HCT116 (cell line): Measurements from ENCODE around the gene PTPRF. TPM values are rescaled to one million over a fixed set of nuclear protein-coding genes. Genes with fewer than 3 reads are reported as not detected.

Experiments used
- ATAC-seq: fragments of 200-7000 bp; cut with Tn5 transposase; 2 replicates; pipeline ENCODE4 v1.9.1; 2020; ENCODE audit warnings: mild to moderate bottlenecking, moderate library complexity
- BruUV-seq: library from RNA; stranded (reverse); fragments of 400-500 nt; replicated peaks from 2 replicates; lab custom pipeline; 2021; lab: Mats Ljungman, UMichigan
- CTCF ChIA-PET: fragments of 300-600 bp; sonication (Branson Sonifier 250); formaldehyde crosslinking; loops from one replicate; lab custom pipeline; 2021; ENCODE audit warnings: antibody characterized with exemption; lab: Charles Lee
- POLR2A ChIA-PET: fragments of 300-600, 350-600 bp; sonication (Branson Sonifier 250); formaldehyde crosslinking; loops from one replicate; lab custom pipeline; 2021; ENCODE audit warnings: antibody characterized with exemption; lab: Charles Lee
- RAD21 ChIA-PET, 2 experiments: fragments of 300-600 bp; sonication (Branson Sonifier 250); formaldehyde crosslinking; loops; one replicate each; lab custom pipeline; 2023; ENCODE audit warnings: low total read pairs in 2 of 2; ENCODE audit not compliant: uncharacterized antibody in 2 of 2, unreplicated experiment in 2 of 2, low non-redundant PET in 1 of 2; lab: Charles Lee
- DNase-seq: peaks from one replicate; pipeline ENCODE4 v3.0.0-alpha.2; 2010; ENCODE audit warnings: low read depth, low spot score
- H2AFZ ChIP-seq: fragments of 200-600 bp; shearing (Covaris generic), sonication (generic); 2 replicates; pipeline ENCODE4 v1.6.1; 2017; ENCODE audit warnings: low read depth, mixed run types, mixed read lengths, antibody characterized with exemption, low read length; ENCODE audit not compliant: poor library complexity, severe bottlenecking
- H3K27ac ChIP-seq: 2 replicates; pipeline ENCODE4 v1.5.1; 2012; ENCODE audit warnings: low read depth, low read length
- H3K27me3 ChIP-seq: fragments of 200-600 bp; sonication (generic); 2 replicates; pipeline ENCODE4 v1.6.1; 2016; ENCODE audit warnings: mixed run types, low read length, mixed read lengths; ENCODE audit not compliant: insufficient read depth
- H3K36me3 ChIP-seq, 2 experiments: fragments of 200-500 bp in 1 of 2; fragments of 200-600 bp in 1 of 2; sonication (Bioruptor generic) in 1 of 2; sonication (generic) in 1 of 2; 2 replicates each; pipeline versions ENCODE4 v1.5.1 to v1.6.1; 2014 to 2016; ENCODE audit warnings: low read length in 2 of 2, inconsistent platforms in 1 of 2, mixed read lengths in 1 of 2, mixed run types in 1 of 2; ENCODE audit not compliant: insufficient read depth in 2 of 2, control insufficient read depth in 1 of 2
- H3K4me1 ChIP-seq, 2 experiments: fragments of 200-600 bp in 1 of 2; sonication (generic) in 1 of 2; 2 replicates each; pipeline versions ENCODE4 v1.5.1 to v1.6.1; 2012 to 2017; ENCODE audit warnings: low read length in 2 of 2, inconsistent platforms in 1 of 2, mild to moderate bottlenecking in 1 of 2, mixed read lengths in 1 of 2, mixed run types in 1 of 2, moderate library complexity in 1 of 2; ENCODE audit not compliant: insufficient read depth in 2 of 2, control insufficient read depth in 1 of 2
- H3K4me2 ChIP-seq: fragments of 200-600 bp; sonication (generic); 2 replicates; pipeline ENCODE4 v1.6.1; 2017; ENCODE audit warnings: mixed run types, low read length, mixed read lengths
- H3K4me3 ChIP-seq, 2 experiments: fragments of 200-600 bp in 1 of 2; sonication (generic) in 1 of 2; replicated peaks in 1 of 2; 2 replicates each; pipeline ENCODE4 v1.5.1; 2011 to 2016; ENCODE audit warnings: low read length in 2 of 2, control low read depth in 1 of 2, low read depth in 1 of 2, mild to moderate bottlenecking in 1 of 2, mixed read lengths in 1 of 2, mixed run types in 1 of 2
- H3K79me2 ChIP-seq: fragments of 200-600 bp; sonication (generic); 2 replicates; pipeline ENCODE4 v1.6.1; 2017; ENCODE audit warnings: mild to moderate bottlenecking, mixed run types, low read length, moderate library complexity, mixed read lengths; ENCODE audit not compliant: insufficient read depth
- H3K9ac ChIP-seq: fragments of 200-600 bp; sonication (generic); 2 replicates; pipeline ENCODE4 v1.6.1; 2016; ENCODE audit warnings: low read length, mixed read lengths
- H3K9me2 ChIP-seq: fragments of 200-600 bp; sonication (generic), shearing (Covaris generic); 2 replicates; pipeline ENCODE4 v1.6.1; 2017; ENCODE audit warnings: mixed run types, mild to moderate bottlenecking, moderate library complexity; ENCODE audit not compliant: insufficient read depth
- H3K9me3 ChIP-seq, 2 experiments: fragments of 200-500 bp in 1 of 2; fragments of 200-600 bp in 1 of 2; sonication (Bioruptor generic) in 1 of 2; sonication (generic) in 1 of 2; 2 replicates each; pipeline ENCODE4 v1.6.1; 2014 to 2017; ENCODE audit warnings: low read length in 2 of 2, mixed read lengths in 2 of 2, inconsistent platforms in 1 of 2, low read depth in 1 of 2, mild to moderate bottlenecking in 1 of 2, mixed run types in 1 of 2, moderate library complexity in 1 of 2; ENCODE audit not compliant: control insufficient read depth in 1 of 2, insufficient read depth in 1 of 2
- H4K20me1 ChIP-seq: fragments of 200-600 bp; sonication (generic), shearing (Covaris generic); 2 replicates; pipeline ENCODE4 v1.6.1; 2017; ENCODE audit warnings: mixed run types, mild to moderate bottlenecking, moderate library complexity; ENCODE audit not compliant: insufficient read depth
- CBX3 ChIP-seq: IDR thresholded peaks from 2 replicates; pipeline ENCODE4 v1.6.1; 2012; ENCODE audit warnings: low read depth
- CEBPB ChIP-seq: IDR thresholded peaks from 2 replicates; pipeline ENCODE4 v1.6.1; 2012; ENCODE audit warnings: low read depth
- EGR1 ChIP-seq: IDR thresholded peaks from 2 replicates; pipeline ENCODE4 v1.6.1; 2012; ENCODE audit warnings: low read depth
- ELF1 ChIP-seq: IDR thresholded peaks from 2 replicates; pipeline ENCODE4 v1.6.1; 2012; ENCODE audit warnings: low read depth, borderline replicate concordance
- EZH2phosphoT487 ChIP-seq: fragments of 200-600 bp; IDR thresholded peaks from 2 replicates; pipeline ENCODE4 v1.6.1; 2018; ENCODE audit warnings: antibody characterized with exemption, borderline replicate concordance
- FOSL1 ChIP-seq: IDR thresholded peaks from 2 replicates; pipeline ENCODE4 v1.6.1; 2012; ENCODE audit warnings: low read depth
- JUND ChIP-seq: IDR thresholded peaks from 2 replicates; pipeline ENCODE4 v1.6.1; 2012
- POLR2A ChIP-seq: IDR thresholded peaks from 2 replicates; pipeline ENCODE4 v1.7.0; 2011; ENCODE audit warnings: borderline replicate concordance; ENCODE audit not compliant: insufficient read depth, insufficient read length; ENCODE audit errors: extremely low read depth
- POLR2AphosphoS5 ChIP-seq: IDR thresholded peaks from 2 replicates; pipeline ENCODE4 v1.6.1; 2011; ENCODE audit warnings: mild to moderate bottlenecking, low read depth, low read length, moderate library complexity
- RAD21 ChIP-seq: IDR thresholded peaks from 2 replicates; pipeline ENCODE4 v1.6.1; 2012; ENCODE audit warnings: low read depth, mild to moderate bottlenecking
- SP1 ChIP-seq: IDR thresholded peaks from 2 replicates; pipeline ENCODE4 v1.6.1; 2012; ENCODE audit warnings: low read depth
- TCF7L2 ChIP-seq: IDR thresholded peaks from 2 replicates; pipeline ENCODE4 v1.7.0; 2011; ENCODE audit warnings: borderline replicate concordance, inconsistent platforms; ENCODE audit not compliant: insufficient read depth, insufficient read length; ENCODE audit errors: extremely low read depth
- YY1 ChIP-seq: IDR thresholded peaks from 2 replicates; pipeline ENCODE4 v1.6.1; 2011; ENCODE audit warnings: low read length, low read depth, moderate library complexity, mild to moderate bottlenecking; ENCODE audit not compliant: insufficient replicate concordance; ENCODE audit errors: extremely low read depth
- ZFX ChIP-seq: fragments of 450-650 bp; IDR thresholded peaks from 2 replicates; pipeline ENCODE4 v1.6.1; 2017
- intact Hi-C: fragments of 100-400 bp; cut with micrococcal nuclease; formaldehyde crosslinking; loops from 2 replicates; pipeline ENCODE4 v1.10.0; 2022
- total RNA-seq: library from RNA; stranded (reverse); gene quantifications from one replicate; pipeline ENCODE4 v1.2.1, GENCODE V29; 2021; ENCODE audit not compliant: unreplicated experiment
- TF ChIP-seq, protein P1 (sequence below): IDR thresholded peaks from 2 replicates; pipeline ENCODE4 v1.6.1; 2012
- TF ChIP-seq, protein P2 (sequence below), 3 experiments: fragments of 200-600 bp in 1 of 3; sonication (generic) in 1 of 3; IDR thresholded peaks in 2 of 3; conservative IDR thresholded peaks in 1 of 3; 2 replicates each; pipeline ENCODE4 v1.5.1; 2012 to 2017; ENCODE audit warnings: low read depth in 2 of 3, low read length in 2 of 3, antibody characterized with exemption in 1 of 3, borderline replicate concordance in 1 of 3, control low read depth in 1 of 3, mild to moderate bottlenecking in 1 of 3, mixed read lengths in 1 of 3, mixed run types in 1 of 3, moderate library complexity in 1 of 3; ENCODE audit not compliant: insufficient read depth in 1 of 3

The PTPRF gene
- total RNA-seq, 1 experiment from 2014 or later, result 224 TPM

- Histone ChIP-seq H3K9me3 (no peaks in the 10 kb centered on the region), H3K9ac (no peak overlapping the region), H3K4me2 (no peak overlapping the region), H3K27ac (no peak overlapping the region), H2AFZ (no peak overlapping the region), H3K4me1 (peaks cover 15 to 20% of the 10 kb centered on the region in 2 experiments), H3K27me3 (no peaks in the 10 kb centered on the region), H3K36me3 (peaks cover 12 to 50% of the 10 kb centered on the region in 2 experiments), H3K79me2 (peaks cover 35% of the 10 kb centered on the region; the same call in 1 of the 2 replicates), H3K9me2 (no peaks in the 10 kb centered on the region), H4K20me1 (no peaks in the 10 kb centered on the region), H3K4me3 (no peak overlapping the region)
- POLR2A ChIA-PET, result no interaction called here
- no TSS peak for BruUV-seq
- DNase-seq (no peak), ATAC-seq (no peak)
- intact Hi-C loops, result no loop called here
- CTCF ChIA-PET, result no interaction called here
- RAD21 ChIA-PET, result no interaction called here
- no peak for TF ChIP-seq JUND
- TF ChIP-seq CBX3, result no peak
- TF ChIP-seq EZH2phosphoT487, result no peak
- TF ChIP-seq EGR1, result no peak
- TF ChIP-seq FOSL1, result no peak
- TF ChIP-seq YY1, result no peak
- TF ChIP-seq, protein P1, sequence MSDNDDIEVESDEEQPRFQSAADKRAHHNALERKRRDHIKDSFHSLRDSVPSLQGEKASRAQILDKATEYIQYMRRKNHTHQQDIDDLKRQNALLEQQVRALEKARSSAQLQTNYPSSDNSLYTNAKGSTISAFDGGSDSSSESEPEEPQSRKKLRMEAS, result no peak
- TF ChIP-seq POLR2A, result no peak
- no peak for TF ChIP-seq POLR2AphosphoS5
These were observed 55.6 kb downstream of the PTPRF start for GRCh38 chr1:43586136-43586731.

DNA sequence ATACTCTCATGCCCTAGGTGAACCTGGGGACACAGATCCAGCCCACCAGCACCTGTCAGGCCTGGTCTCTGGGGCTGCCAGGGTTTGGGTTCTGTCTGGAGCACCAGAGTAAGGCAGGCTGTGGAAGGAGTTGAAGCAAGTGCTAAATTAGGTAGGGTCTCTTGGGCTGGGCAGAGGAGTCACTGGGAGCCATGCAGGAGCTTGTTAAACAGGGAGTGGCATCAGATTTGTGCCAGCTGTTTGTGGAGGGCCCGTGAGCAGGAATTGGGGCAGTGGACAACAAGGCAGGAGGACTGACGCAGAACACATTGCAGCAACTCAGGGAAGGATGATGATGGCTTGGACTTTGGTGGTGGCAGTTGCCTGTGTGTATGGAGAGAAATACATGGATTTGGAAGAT lies 56.3 kb downstream of the PTPRF start:
- Histone ChIP-seq H3K4me1 (peaks cover 7 to 13% of the 10 kb centered on the region in 2 experiments), H4K20me1 (no peaks in the 10 kb centered on the region), H2AFZ (no peak overlapping the region), H3K4me3 (no peak overlapping the region), H3K9me2 (no peaks in the 10 kb centered on the region), H3K36me3 (peaks cover 18 to 54% of the 10 kb centered on the region in 2 experiments), H3K9ac (no peak overlapping the region), H3K27ac (no peak overlapping the region), H3K4me2 (no peak overlapping the region), H3K9me3 (no peaks in the 10 kb centered on the region), H3K27me3 (no peaks in the 10 kb centered on the region), H3K79me2 (peaks cover 35% of the 10 kb centered on the region; the same call in 1 of the 2 replicates)
- no peak for TF ChIP-seq ELF1
- no peak for TF ChIP-seq SP1
- no peak for TF ChIP-seq JUND
- no peak for TF ChIP-seq EZH2phosphoT487
- no peak for TF ChIP-seq ZFX
- TF ChIP-seq, protein P1, result no peak
- no peak for TF ChIP-seq CEBPB
- TF ChIP-seq YY1, result no peak
- TF ChIP-seq TCF7L2, result no peak
- TF ChIP-seq, protein P2, sequence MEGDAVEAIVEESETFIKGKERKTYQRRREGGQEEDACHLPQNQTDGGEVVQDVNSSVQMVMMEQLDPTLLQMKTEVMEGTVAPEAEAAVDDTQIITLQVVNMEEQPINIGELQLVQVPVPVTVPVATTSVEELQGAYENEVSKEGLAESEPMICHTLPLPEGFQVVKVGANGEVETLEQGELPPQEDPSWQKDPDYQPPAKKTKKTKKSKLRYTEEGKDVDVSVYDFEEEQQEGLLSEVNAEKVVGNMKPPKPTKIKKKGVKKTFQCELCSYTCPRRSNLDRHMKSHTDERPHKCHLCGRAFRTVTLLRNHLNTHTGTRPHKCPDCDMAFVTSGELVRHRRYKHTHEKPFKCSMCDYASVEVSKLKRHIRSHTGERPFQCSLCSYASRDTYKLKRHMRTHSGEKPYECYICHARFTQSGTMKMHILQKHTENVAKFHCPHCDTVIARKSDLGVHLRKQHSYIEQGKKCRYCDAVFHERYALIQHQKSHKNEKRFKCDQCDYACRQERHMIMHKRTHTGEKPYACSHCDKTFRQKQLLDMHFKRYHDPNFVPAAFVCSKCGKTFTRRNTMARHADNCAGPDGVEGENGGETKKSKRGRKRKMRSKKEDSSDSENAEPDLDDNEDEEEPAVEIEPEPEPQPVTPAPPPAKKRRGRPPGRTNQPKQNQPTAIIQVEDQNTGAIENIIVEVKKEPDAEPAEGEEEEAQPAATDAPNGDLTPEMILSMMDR (IDR thresholded peaks at IDR 0.05 in 2 of 3, conservative IDR thresholded peaks at IDR 0.05 in 1 of 3; ENCODE audit: borderline replicate concordance in 1 of 3, insufficient read depth in 1 of 3, low read depth in 2 of 3, low read length in 2 of 3), result no peak
- no peak for TF ChIP-seq RAD21
- ChIA-PET RAD21 (no interaction called here), CTCF (no interaction called here), POLR2A (no interaction called here)
- BruUV-seq, result no TSS peak
- intact Hi-C loops, result no loop called here
- ATAC-seq, result no peak
- DNase-seq, result no peak
